ENCODE results near the gene ASNSD1. TPM values are rescaled to one million over a fixed set of nuclear protein-coding genes. Genes with fewer than 3 reads are reported as not detected.

ASNSD1 gene
- total RNA-seq, 1 donor from 2014 or later, result 38.5 TPM

DNA sequence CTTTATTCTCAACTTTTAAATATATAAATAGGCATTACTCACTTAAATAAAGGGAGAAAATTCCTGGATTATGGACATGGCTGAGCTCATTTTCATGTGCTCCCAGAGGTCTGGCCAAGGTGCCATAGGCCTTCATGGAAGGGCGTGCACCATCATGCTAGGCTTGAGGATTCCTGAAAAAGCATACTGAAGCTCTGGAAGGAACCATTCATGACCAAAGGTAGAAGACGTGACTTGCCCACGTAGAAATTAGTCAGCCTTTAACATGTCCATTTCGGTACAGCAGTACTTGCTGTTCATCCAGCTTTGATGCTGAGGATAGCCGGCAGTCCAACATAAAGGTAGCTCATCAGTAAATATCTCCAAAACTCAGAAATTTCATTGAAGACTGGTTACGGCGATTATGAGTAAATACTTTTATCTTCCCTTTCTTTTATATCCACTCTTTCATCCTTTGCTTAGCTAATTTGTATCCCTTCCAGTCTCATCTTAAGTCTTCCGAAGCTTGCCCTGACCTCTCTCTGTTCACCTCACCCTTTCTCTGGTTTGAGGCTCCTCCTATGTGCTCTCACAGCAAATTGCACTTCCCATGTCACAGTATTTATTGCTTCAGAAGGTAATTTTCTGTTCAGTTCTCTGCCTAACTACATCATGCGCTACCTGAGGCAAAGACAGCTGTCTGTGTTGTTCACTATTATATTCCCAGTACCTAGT is 32.3 kb upstream of the ASNSD1 start:
- H3K4me3 Mint-ChIP-seq, result no peak overlapping the region
- peaks cover 12% of the 10 kb centered on the region for H3K4me1 Mint-ChIP-seq (ENCODE audit: unreplicated experiment)
- H3K27ac Mint-ChIP-seq, result no peak overlapping the region
- TF ChIP-seq, protein P1, sequence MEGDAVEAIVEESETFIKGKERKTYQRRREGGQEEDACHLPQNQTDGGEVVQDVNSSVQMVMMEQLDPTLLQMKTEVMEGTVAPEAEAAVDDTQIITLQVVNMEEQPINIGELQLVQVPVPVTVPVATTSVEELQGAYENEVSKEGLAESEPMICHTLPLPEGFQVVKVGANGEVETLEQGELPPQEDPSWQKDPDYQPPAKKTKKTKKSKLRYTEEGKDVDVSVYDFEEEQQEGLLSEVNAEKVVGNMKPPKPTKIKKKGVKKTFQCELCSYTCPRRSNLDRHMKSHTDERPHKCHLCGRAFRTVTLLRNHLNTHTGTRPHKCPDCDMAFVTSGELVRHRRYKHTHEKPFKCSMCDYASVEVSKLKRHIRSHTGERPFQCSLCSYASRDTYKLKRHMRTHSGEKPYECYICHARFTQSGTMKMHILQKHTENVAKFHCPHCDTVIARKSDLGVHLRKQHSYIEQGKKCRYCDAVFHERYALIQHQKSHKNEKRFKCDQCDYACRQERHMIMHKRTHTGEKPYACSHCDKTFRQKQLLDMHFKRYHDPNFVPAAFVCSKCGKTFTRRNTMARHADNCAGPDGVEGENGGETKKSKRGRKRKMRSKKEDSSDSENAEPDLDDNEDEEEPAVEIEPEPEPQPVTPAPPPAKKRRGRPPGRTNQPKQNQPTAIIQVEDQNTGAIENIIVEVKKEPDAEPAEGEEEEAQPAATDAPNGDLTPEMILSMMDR (conservative IDR thresholded peaks at IDR 0.05), result no peak
- DNase-seq (ENCODE audit: extremely low spot score, unreplicated experiment), result no peak
- H3K27me3 Mint-ChIP-seq, result no peaks in the 10 kb centered on the region
- no peaks in the 10 kb centered on the region for H3K36me3 Mint-ChIP-seq
- H3K9me3 Mint-ChIP-seq, result no peaks in the 10 kb centered on the region

DNA sequence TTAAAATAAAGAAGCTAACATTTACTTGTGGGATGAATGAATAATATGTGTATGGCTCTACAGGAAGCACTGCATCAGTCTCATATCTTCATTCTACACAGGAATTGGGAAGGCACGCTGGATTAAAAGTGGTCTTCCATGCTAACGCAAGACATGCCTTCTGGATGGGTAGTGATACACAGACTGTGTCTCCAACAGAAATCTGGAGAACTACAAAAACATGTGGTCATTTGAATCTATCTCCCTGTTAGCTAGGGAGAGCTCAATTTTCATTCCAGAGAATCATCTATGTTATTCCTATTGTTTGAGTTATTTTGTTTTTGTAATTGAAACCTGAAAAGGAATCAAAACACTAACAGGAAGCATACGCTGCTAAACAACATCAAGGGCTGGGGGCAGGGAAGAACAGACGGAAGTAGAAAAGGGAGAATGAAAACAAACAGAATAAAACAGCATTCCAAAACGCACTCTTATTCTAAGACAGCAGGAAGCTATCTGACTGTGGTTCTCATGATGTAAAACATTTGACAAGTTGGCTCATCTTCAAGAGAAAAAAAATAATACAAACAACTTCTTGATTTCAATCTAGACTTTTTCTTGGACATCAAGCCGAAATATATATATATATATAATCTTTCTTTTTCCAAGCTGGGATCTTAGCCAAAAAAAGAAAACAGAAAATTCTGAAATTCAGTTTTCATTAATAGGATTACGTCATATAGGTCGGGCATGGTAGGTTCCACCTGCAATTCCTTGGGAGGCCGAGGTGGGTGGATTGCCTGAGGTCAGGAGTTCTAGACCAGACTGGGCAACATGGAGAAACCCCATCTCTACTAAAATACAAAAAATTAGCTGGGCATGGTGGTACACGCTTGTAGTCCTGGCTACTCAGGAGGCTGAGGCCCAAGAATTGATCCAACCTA is 31.5 kb upstream of the ASNSD1 start:
- TF ChIP-seq, protein P1 (conservative IDR thresholded peaks at IDR 0.05), result no peak
- no peaks in the 10 kb centered on the region for H3K36me3 Mint-ChIP-seq
- H3K4me1 Mint-ChIP-seq (ENCODE audit: unreplicated experiment), result peaks cover 10% of the 10 kb centered on the region
- H3K4me3 Mint-ChIP-seq, result no peak overlapping the region
- no peak for DNase-seq (ENCODE audit: extremely low spot score, unreplicated experiment)
- no peaks in the 10 kb centered on the region for H3K9me3 Mint-ChIP-seq
- H3K27me3 Mint-ChIP-seq, result no peaks in the 10 kb centered on the region
- no peak overlapping the region for H3K27ac Mint-ChIP-seq

GRCh38 chr2:189631849-189632248 is 29.4 kb upstream of the ASNSD1 start:
- Mint-ChIP-seq H3K9me3 (no peaks in the 10 kb centered on the region), H3K27ac (no peak overlapping the region), H3K36me3 (no peaks in the 10 kb centered on the region), H3K27me3 (no peaks in the 10 kb centered on the region), H3K4me1 (ENCODE audit: unreplicated experiment) (peaks cover 7% of the 10 kb centered on the region), H3K4me3 (no peak overlapping the region)
- DNase-seq (ENCODE audit: extremely low spot score, unreplicated experiment), result no peak
- TF ChIP-seq, protein P1 (conservative IDR thresholded peaks at IDR 0.05), result no peak

GRCh38 chr2:189633392-189633811 is 27.9 kb upstream of the ASNSD1 start:
- TF ChIP-seq, protein P1 (conservative IDR thresholded peaks at IDR 0.05), result peak; percentile 50
- H3K27ac Mint-ChIP-seq, result no peak overlapping the region
- H3K4me3 Mint-ChIP-seq, result no peak overlapping the region
- no peaks in the 10 kb centered on the region for H3K36me3 Mint-ChIP-seq
- H3K4me1 Mint-ChIP-seq (ENCODE audit: unreplicated experiment), result peaks cover 7% of the 10 kb centered on the region
- H3K9me3 Mint-ChIP-seq, result no peaks in the 10 kb centered on the region
- H3K27me3 Mint-ChIP-seq, result no peaks in the 10 kb centered on the region
- DNase-seq (ENCODE audit: extremely low spot score, unreplicated experiment), result no peak

- TF ChIP-seq, protein P1 (conservative IDR thresholded peaks at IDR 0.05), result no peak
- H3K27me3 Mint-ChIP-seq, result no peaks in the 10 kb centered on the region
- no peak overlapping the region for H3K27ac Mint-ChIP-seq
- H3K9me3 Mint-ChIP-seq, result no peaks in the 10 kb centered on the region
- no peak for DNase-seq (ENCODE audit: extremely low spot score, unreplicated experiment)
- no peaks in the 10 kb centered on the region for H3K36me3 Mint-ChIP-seq
- H3K4me3 Mint-ChIP-seq, result no peak overlapping the region
- H3K4me1 Mint-ChIP-seq (ENCODE audit: unreplicated experiment), result peaks cover 9% of the 10 kb centered on the region
Measured at GRCh38 chr2:189635353-189635752, 25.9 kb upstream of the ASNSD1 start.

Measured in type B pancreatic cell (in vitro differentiated cells).